Measurements from ENCODE around the gene HEY2. TPM values are rescaled to one million over a fixed set of nuclear protein-coding genes. Genes with fewer than 3 reads are reported as not detected.
A peak's percentile ranks its signal among the peaks of the same experiment; 100 is the strongest.

The HEY2 gene
- total and polyA plus RNA-seq, 10 of the 15 experiments (the other 5 are each of a cell fraction or from before 2014, with no cell fraction given), result 0.01 to 0.32 (median 0.08) TPM; not detected in 4

- TF ChIP-seq EGR1 (IDR thresholded peaks at IDR 0.05; ENCODE audit: borderline replicate concordance in 1 of 2, low read depth in 2 of 2, low read length in 2 of 2) (no peak), TCF12 (IDR thresholded peaks at IDR 0.05; ENCODE audit: low read depth, low read length) (no peak), BHLHE40 (IDR thresholded peaks at IDR 0.05; ENCODE audit: borderline replicate concordance in 1 of 2, low read depth in 2 of 2, low read length in 1 of 2) (no peak), GATAD2B (conservative IDR thresholded peaks at IDR 0.05; ENCODE audit: low read depth) (0 out of 2 replicates have a peak, but pooled peaks have one; percentile 25), FOXM1 (IDR thresholded peaks at IDR 0.05; ENCODE audit: low read depth, low read length) (0 out of 2 replicates have a peak, but pooled peaks have one; percentile 30), KDM1A (IDR thresholded peaks at IDR 0.05; ENCODE audit: borderline replicate concordance) (no peak), CREB1 (IDR thresholded peaks at IDR 0.05; ENCODE audit: low read depth) (no peak), HDGF (IDR thresholded peaks at IDR 0.05) (no peak), ZNF622 (IDR thresholded peaks at IDR 0.05) (no peak), RBBP5 (conservative IDR thresholded peaks at IDR 0.05) (no peak), CEBPB (IDR thresholded peaks at IDR 0.05; ENCODE audit: borderline replicate concordance in 1 of 2, low read depth in 2 of 2, low read length in 2 of 2) (no peak), ATF2 (IDR thresholded peaks at IDR 0.05; ENCODE audit: low read length) (no peak), RAD21 (IDR thresholded peaks at IDR 0.05; ENCODE audit: insufficient read depth, low read depth, low read length) (no peak), SP1 (IDR thresholded peaks at IDR 0.05; ENCODE audit: low read depth, low read length) (no peak), ZNF217 (IDR thresholded peaks at IDR 0.05) (no peak), ZNF687 (IDR thresholded peaks at IDR 0.05) (no peak), RAD51 (IDR thresholded peaks at IDR 0.05) (no peak), HCFC1 (IDR thresholded peaks at IDR 0.05; ENCODE audit: low read length) (no peak), IKZF1 (conservative IDR thresholded peaks at IDR 0.05) (peak; percentile 44; the same call in 1 of the 2 replicates), CUX1 (IDR thresholded peaks at IDR 0.05; ENCODE audit: insufficient replicate concordance, low read depth, low read length) (no peak), STAT1 (conservative IDR thresholded peaks at IDR 0.05) (no peak)
These were observed 47.9 kb downstream of the HEY2 start (continued) for GRCh38 chr6:125797120-125797885.
